Measurements from ENCODE around the gene DZIP3.
A peak's percentile ranks its signal among the peaks of the same experiment; 100 is the strongest.

- TF ChIP-seq BHLHE40 (IDR thresholded peaks at IDR 0.05; ENCODE audit: borderline replicate concordance): no peak
- no peak; the same call in 1 of the 2 replicates for TF ChIP-seq SP1 (IDR thresholded peaks at IDR 0.05)
- no peak for TF ChIP-seq ARNT (IDR thresholded peaks at IDR 0.05)
- peak; percentile 57; the same call in 1 of the 2 replicates for TF ChIP-seq ELF4 (IDR thresholded peaks at IDR 0.05)
- TF ChIP-seq FOXA1 (IDR thresholded peaks at IDR 0.05): no peak
- TF ChIP-seq L3MBTL2 (conservative IDR thresholded peaks at IDR 0.05): peak; percentile 93
- peak; percentile 62 for TF ChIP-seq FOXM1 (IDR thresholded peaks at IDR 0.05; ENCODE audit: borderline replicate concordance)
- peak; percentile 97 for TF ChIP-seq PKNOX1 (IDR thresholded peaks at IDR 0.05)
- TF ChIP-seq NFRKB (IDR thresholded peaks at IDR 0.05): peak; percentile 52; the same call in 1 of the 2 replicates
- TF ChIP-seq ZNF384 (IDR thresholded peaks at IDR 0.05): peak; percentile 86
Observed at GRCh38 chr3:108589081-108589997, at the start of gene DZIP3, which contains the start of gene CIP2A.

Data from HEK293T (cell line).